Keratinocyte (primary cell): Measurements from ENCODE around the gene CNTRL. TPM values are rescaled to one million over a fixed set of nuclear protein-coding genes. Genes with fewer than 3 reads are reported as not detected.

ENCODE experiments used
- DNase-seq: peaks from one replicate; pipeline ENCODE4 v3.0.0-alpha.2; 2011; ENCODE audit warnings: low read depth, missing footprints, low spot score
- FAIRE-seq: peaks from 2 replicates; lab custom pipeline; 2011; peaks lifted over from hg19 to GRCh38; lab: Jason Lieb, UNC
- H2AFZ ChIP-seq: 2 replicates; pipeline ENCODE4 v1.6.0; 2012; ENCODE audit warnings: low read length, control low read depth, inconsistent platforms; ENCODE audit not compliant: control insufficient read depth
- H3K27ac ChIP-seq: 2 replicates; pipeline ENCODE4 v1.5.1; 2011; ENCODE audit warnings: low read length; ENCODE audit not compliant: control insufficient read depth, insufficient read depth
- H3K27me3 ChIP-seq: 3 replicates; pipeline ENCODE4 v1.6.0; 2011; ENCODE audit warnings: low read length; ENCODE audit not compliant: control insufficient read depth, insufficient read depth; ENCODE audit errors: extremely low read depth
- H3K36me3 ChIP-seq, 2 experiments: 2 replicates in 1 of 2; 3 replicates in 1 of 2; pipeline ENCODE4 v1.5.1; 2011; ENCODE audit warnings: low read length in 2 of 2, mild to moderate bottlenecking in 1 of 2; ENCODE audit not compliant: control insufficient read depth in 2 of 2, insufficient read depth in 2 of 2; ENCODE audit errors: extremely low read depth in 1 of 2
- H3K4me1 ChIP-seq: 3 replicates; pipeline ENCODE4 v1.5.1; 2011; ENCODE audit warnings: low read length; ENCODE audit not compliant: control insufficient read depth, insufficient read depth; ENCODE audit errors: extremely low read depth
- H3K4me2 ChIP-seq: 3 replicates; pipeline ENCODE4 v1.6.0; 2011; ENCODE audit warnings: low read depth, low read length; ENCODE audit not compliant: control insufficient read depth, insufficient read depth; ENCODE audit errors: extremely low read depth
- H3K4me3 ChIP-seq, 3 experiments: fragments of 200-600 bp in 1 of 3; sonication (generic) in 1 of 3; 2 replicates in 2 of 3; 3 replicates in 1 of 3; pipeline ENCODE4 v1.5.1; 2011 to 2016; ENCODE audit warnings: low read length in 3 of 3, mild to moderate bottlenecking in 3 of 3, control low read depth in 2 of 3, inconsistent platforms in 1 of 3, low read depth in 1 of 3, mixed read lengths in 1 of 3, mixed run types in 1 of 3, moderate library complexity in 1 of 3; ENCODE audit not compliant: control insufficient read depth in 2 of 3, insufficient read depth in 2 of 3; ENCODE audit errors: extremely low read depth in 1 of 3
- H3K79me2 ChIP-seq: 2 replicates; pipeline ENCODE4 v1.6.0; 2012; ENCODE audit warnings: low read length; ENCODE audit not compliant: control insufficient read depth, insufficient read depth
- H3K9ac ChIP-seq: 3 replicates; pipeline ENCODE4 v1.6.0; 2011; ENCODE audit warnings: low read length; ENCODE audit not compliant: control insufficient read depth, insufficient read depth; ENCODE audit errors: extremely low read depth
- H3K9me1 ChIP-seq: 3 replicates; pipeline ENCODE4 v1.6.0; 2011; ENCODE audit warnings: low read length; ENCODE audit not compliant: control insufficient read depth, insufficient read depth; ENCODE audit errors: extremely low read depth
- H3K9me3 ChIP-seq: 2 replicates; pipeline ENCODE4 v1.5.1; 2012; ENCODE audit warnings: low read depth, low read length; ENCODE audit not compliant: control insufficient read depth
- H4K20me1 ChIP-seq: 3 replicates; pipeline ENCODE4 v1.6.0; 2011; ENCODE audit warnings: low read length; ENCODE audit not compliant: control insufficient read depth, insufficient read depth; ENCODE audit errors: extremely low read depth
- CTCF ChIP-seq, 3 experiments: IDR thresholded peaks in 1 of 3; conservative IDR thresholded peaks in 1 of 3; optimal IDR thresholded peaks in 1 of 3; 2 replicates in 2 of 3; 3 replicates in 1 of 3; pipeline versions ENCODE3 to v1.5.1; 2011; ENCODE audit warnings: low read length in 3 of 3, mild to moderate bottlenecking in 3 of 3, moderate library complexity in 2 of 3, control low read depth in 1 of 3, inconsistent platforms in 1 of 3; ENCODE audit not compliant: insufficient read depth in 2 of 3; ENCODE audit errors: extremely low read depth in 1 of 3
- EZH2 ChIP-seq: IDR thresholded peaks from one replicate; pipeline ENCODE4 v1.6.1; 2012; ENCODE audit warnings: inconsistent platforms, mild to moderate bottlenecking, low read length, moderate library complexity
- dilution Hi-C: fragments of 300-500 bp; cut with MboI; formaldehyde crosslinking; loops from one replicate; pipeline ENCODE4 v1.7.0; 2020; ENCODE audit warnings: low sequenced_read_pairs; ENCODE audit not compliant: extremely low pct_ligation_motif_present
- polyA plus RNA-seq, 5 experiments: library from polyadenylated mRNA; depleted of rRNA in 3 of 5; stranded (reverse) in 3 of 5; stranded (forward) in 1 of 5; unstranded in 1 of 5; fragments of >200 nt; gene quantifications; 1 replicate in 1 of 5; 2 replicates in 3 of 5; 3 replicates in 1 of 5; pipeline versions ENCODE4 v1.2.1 to v1.2.3, GENCODE V29; 2011 to 2012; ENCODE audit warnings: missing spikeins in 2 of 5, low read depth in 1 of 5, low replicate concordance in 1 of 5

Gene CNTRL
- polyA plus RNA-seq, 1 donor (not counting 4 experiments of a cell fraction or from before 2014, with no cell fraction given): 5.3 TPM

DNA sequence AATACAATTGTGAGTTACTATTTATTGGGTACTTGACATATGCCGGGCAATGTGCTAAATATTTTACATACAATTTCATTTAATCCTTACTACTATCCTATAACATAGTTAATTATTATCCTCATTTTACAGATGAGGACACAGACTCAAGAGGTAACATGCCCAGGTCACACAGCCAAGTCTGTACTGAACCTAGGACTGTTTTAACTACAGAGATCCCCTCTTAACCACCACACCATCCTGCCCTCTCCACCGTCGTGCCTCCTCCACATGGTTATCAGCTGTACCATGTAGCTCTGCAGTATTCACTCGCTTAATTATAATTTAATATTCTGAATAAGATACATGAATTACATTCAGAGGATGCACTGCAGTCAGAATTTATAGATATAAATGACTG lies 121.6 kb downstream of the CNTRL start:
- peaks cover 0 to 2% of the 10 kb centered on the region in 2 experiments for H3K36me3 ChIP-seq
- dilution Hi-C loops: no loop called here
- peak overlapping the region; percentile 72 for H3K9ac ChIP-seq
- DNase-seq (no peak), FAIRE-seq (no peak)
- peaks cover 97% of the 10 kb centered on the region for H3K79me2 ChIP-seq
- H3K27ac ChIP-seq: peak overlapping the region; percentile 92
- H3K27me3 ChIP-seq: no peaks in the 10 kb centered on the region
- H4K20me1 ChIP-seq: peaks cover 16% of the 10 kb centered on the region
- TF ChIP-seq CTCF (optimal IDR thresholded peaks at IDR 0.05 in 1 of 3, IDR thresholded peaks at IDR 0.05 in 1 of 3, conservative IDR thresholded peaks at IDR 0.05 in 1 of 3; ENCODE audit: extremely low read depth in 1 of 3, insufficient read depth in 2 of 3, low read length in 3 of 3): no peak
- no peak for TF ChIP-seq EZH2
- peak overlapping the region; percentile 99 for H3K4me2 ChIP-seq
- H3K9me1 ChIP-seq: no peaks in the 10 kb centered on the region
- no peak overlapping the region for H2AFZ ChIP-seq
- no peaks in the 10 kb centered on the region for H3K9me3 ChIP-seq
- peaks cover 55% of the 10 kb centered on the region for H3K4me1 ChIP-seq
- H3K4me3 ChIP-seq: peak overlapping the region in 2 of 3 experiments; percentile 57 to 91

GRCh38 chr9:121197132-121197531 lies 122.4 kb downstream of the CNTRL start:
- Histone ChIP-seq H3K9me1 (no peaks in the 10 kb centered on the region), H3K79me2 (peaks cover 95% of the 10 kb centered on the region), H3K4me2 (peak overlapping the region; percentile 99), H3K4me3 (peak overlapping the region in 2 of 3 experiments; percentile 41 to 91), H3K9ac (peak overlapping the region; percentile 47), H4K20me1 (peaks cover 16% of the 10 kb centered on the region), H3K9me3 (no peaks in the 10 kb centered on the region), H3K36me3 (peaks cover 0 to 2% of the 10 kb centered on the region in 2 experiments), H3K27me3 (no peaks in the 10 kb centered on the region), H2AFZ (no peak overlapping the region), H3K4me1 (peaks cover 57% of the 10 kb centered on the region), H3K27ac (peak overlapping the region; percentile 92)
- FAIRE-seq: no peak
- dilution Hi-C loops: no loop called here
- TF ChIP-seq EZH2 (no peak), CTCF (optimal IDR thresholded peaks at IDR 0.05 in 1 of 3, IDR thresholded peaks at IDR 0.05 in 1 of 3, conservative IDR thresholded peaks at IDR 0.05 in 1 of 3; ENCODE audit: extremely low read depth in 1 of 3, insufficient read depth in 2 of 3, low read length in 3 of 3) (no peak)
- DNase-seq: no peak
